GM19397 (cell line): Measurements from ENCODE around the gene CD40.

ENCODE experiments used
- ATAC-seq: cut with Tn5 transposase; IDR thresholded peaks from one replicate; pipeline ENCODE4 v1.9.1; 2021; ENCODE audit warnings: mild to moderate bottlenecking, moderate library complexity; ENCODE audit not compliant: unreplicated experiment

CD40 gene

DNA sequence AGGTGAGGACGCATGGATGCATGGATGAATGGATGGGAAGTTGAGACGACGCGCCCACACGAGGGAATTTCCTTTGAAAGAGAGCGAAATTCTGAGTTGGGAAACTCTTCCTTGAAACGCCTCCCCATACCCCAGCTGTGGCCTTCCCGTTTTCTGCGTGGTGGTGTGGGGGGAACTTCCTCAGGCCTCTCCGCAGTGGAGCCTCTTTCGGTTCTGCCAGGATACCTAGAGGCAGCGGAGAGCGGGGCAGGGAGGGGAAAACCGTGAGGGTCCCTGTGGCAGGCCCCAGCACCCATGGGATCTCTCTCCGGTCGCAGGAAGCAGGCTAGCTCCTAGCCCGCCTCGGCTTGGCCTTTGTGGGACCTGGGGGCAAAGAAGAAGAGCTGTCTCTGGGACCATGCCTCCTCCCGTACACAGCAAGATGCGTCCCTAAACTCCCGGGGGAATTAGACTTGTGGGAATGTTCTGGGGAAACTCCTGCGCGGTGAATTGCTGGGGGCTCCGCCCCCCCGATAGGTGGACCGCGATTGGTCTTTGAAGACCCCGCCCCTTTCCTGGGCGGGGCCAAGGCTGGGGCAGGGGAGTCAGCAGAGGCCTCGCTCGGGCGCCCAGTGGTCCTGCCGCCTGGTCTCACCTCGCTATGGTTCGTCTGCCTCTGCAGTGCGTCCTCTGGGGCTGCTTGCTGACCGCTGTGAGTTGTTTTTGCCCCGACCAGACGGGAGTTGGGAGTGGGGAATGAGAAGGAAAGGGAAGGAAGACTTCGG lies at the start of gene CD40:
CD40 (plus strand) TSS at position 611 of the 764 bp plus-strand sequence; CDS start at position 641, 30 bp downstream.
- peak; percentile 76 for ATAC-seq

DNA sequence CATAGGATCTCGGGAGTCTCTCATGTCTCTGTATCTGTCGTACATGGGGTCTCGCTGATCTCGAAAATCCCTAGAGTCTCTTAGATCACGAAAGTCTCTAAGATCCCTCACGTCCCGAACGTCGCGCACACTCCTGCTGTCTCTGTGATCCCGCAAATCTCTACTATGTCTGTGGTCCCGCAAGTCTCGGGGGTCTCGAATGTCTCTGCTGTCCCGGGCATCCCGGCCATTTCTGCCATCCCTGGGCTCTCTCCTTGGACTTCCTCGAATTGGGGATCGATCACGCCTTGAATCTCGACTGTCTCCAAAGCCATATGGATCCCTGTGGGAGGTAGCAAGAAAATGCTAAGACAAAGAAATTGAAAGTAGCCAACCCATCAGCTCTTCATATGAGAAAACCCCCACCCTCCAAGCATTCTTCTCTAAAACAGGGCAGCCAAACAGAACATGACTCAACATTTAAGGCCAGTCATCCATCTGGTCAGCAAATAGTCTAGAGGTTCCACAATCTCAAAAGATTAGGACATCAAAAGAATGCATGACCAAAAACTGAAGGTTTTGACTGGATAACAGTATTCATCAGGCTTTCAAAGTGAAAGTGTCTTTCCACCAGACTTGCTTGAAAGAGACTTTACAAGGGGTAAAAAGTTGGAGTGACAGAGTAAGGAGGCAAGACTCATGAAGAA lies 47.8 kb upstream of the CD40 start:
- ATAC-seq, result no peak

DNA sequence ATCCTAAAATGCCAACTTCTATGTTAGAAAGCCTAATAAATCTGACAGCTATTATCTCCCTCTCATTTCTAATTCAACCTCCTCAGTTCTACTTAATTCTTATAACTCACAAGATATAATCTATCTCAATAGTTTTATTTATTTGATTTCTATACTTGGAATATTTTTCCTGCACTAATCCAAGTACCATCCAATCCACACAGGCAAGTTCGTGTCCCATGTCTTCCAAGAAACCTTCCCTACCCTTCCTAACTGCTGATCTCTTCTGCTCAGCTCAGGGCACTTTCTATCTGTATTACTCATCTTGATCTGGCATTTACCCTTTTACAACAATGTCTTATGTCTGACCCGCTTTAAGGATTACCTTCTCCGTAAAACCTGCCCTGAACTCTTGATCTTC lies 46.5 kb upstream of the CD40 start:
- no peak for ATAC-seq

DNA sequence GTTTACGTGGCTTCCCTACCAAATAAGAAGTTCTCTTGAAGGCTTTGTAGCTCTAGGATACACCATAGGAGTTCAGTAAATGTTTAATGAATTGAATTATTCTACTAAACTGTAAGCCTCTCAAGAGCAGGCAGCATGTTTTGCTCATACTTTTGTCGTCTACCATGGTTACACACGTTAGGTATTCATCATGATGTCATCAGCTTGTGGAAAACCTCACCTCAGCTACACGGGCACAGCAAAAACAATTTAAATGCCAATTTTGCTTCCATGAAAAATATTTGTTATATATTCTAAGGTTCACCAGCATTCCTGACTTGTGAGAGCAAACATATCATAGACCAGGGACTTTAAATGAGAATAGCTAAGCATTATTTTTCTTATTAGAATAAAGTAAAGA lies 45.1 kb upstream of the CD40 start:
- no peak for ATAC-seq

DNA sequence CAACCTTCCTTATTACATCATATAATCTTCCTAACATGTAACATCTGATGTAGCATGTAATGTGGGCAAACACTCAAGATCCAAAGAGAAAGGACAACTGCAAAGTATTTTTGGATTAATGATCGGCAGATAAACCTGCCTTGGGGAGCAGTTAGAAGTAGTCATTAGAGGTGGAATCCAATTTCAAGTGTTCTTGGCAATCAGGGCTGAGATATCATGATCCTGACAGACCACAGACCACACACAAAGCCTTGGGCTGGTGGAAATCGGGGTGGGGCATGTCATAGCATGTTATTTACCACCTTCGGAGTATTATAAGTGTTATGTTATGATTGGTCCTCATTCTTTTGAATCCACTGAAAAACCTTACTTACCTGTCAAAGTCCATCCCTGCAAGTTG lies 44.7 kb upstream of the CD40 start:
- ATAC-seq, result no peak

DNA sequence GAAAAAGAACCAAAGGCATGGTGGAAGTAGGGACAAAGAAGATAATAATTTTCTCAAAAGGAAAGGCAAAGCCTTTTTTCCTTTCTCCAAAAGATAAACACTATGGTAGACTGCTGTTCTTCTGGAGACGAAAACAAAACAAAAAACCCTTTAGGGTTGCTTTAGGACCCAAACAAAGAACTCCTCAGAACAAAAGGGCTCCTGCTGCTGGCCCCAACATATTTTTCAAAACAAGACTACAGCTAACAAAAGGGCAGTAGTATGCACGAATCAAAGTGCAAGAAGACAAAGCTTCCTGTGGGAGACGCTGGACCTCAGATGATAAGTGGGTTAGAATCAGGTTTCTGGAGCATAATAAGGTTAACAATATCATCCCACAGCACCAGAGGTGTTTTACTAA lies 44.1 kb upstream of the CD40 start:
- ATAC-seq, result no peak

DNA sequence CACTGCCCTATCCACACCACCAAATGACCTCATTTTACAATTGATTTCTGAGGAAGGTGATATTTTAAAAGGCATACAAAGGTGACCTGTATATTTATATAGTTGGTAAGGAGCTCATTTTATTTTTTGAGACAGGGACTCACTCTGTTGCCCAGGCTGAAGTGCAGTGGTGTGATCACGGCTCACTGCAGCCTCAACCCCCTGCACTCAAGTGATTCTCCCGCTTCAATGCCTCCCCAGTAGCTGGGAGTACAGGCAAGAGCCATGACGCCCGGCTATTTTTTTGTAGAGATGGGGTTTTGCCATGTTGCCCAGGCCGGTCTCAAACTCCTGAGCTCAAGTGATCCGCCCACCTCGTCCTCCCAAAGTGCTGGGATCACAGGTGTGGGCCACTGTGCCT lies 41.3 kb upstream of the CD40 start:
- no peak for ATAC-seq

DNA sequence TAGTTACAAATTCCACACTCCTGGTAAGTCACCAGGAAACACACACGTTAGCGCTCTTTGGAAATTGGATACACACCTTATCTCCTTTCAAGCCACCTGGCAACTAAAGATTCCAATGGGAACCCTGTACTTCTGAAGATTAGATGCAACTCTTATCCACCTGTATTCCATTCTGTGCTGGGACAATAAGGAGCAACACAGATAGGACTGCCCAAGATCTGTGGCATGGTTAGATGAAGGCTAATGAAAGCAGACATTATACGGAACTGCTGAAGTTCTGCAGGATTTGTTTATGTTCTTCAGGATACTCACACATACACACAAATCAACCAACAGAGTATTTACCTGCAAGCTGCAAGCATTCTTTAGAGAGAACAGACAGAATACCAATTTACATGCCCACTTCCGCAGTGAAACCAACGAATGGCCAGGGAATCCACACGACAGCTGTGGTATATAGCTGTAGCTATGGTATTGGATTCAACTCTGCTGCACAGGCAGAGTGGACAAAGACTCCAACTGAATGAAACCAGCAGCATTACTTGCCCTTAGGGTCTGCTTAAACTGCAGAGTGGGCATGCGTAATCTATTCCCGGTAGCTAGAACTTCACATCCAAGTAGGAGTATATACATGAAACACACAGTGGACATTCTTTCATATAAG lies 40.3 kb upstream of the CD40 start:
- no peak for ATAC-seq

DNA sequence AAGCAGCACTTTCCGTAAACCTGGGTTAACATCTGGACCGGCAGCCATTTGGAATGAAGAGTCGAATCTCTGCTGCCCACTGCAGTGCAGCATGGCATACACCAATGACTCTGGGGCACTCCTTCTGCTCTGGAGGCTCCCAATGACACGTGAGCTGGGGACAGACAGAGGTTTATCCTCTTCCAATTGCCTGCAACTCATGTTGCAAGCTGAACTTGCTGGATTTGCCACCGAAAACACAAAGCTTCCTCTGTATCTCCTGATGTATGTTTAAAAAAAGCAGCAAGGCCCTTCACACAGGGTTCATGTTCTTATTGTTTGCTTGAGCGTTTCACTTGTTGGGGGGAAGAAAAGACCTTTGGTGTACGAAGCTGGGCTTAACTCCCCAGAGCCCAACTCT lies 39.2 kb upstream of the CD40 start:
- ATAC-seq, result no peak

DNA sequence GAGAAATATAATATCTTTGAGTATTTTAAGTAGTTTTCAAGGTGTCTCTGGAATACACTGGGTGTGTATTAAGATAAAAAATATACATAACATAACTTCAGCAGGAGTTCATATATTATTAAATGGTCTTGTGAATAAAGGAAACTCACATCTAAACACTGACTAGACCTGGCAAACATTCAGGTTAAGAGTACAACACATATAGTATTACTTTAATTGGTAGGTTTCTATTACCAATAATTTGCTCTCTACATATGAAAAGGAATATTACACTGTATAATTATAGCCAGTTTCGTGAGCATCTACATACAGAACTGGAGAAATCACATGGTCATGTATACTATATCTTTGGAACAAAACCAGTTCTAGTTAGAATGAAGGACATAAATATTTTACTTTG lies 37.0 kb upstream of the CD40 start:
- ATAC-seq, result no peak

DNA sequence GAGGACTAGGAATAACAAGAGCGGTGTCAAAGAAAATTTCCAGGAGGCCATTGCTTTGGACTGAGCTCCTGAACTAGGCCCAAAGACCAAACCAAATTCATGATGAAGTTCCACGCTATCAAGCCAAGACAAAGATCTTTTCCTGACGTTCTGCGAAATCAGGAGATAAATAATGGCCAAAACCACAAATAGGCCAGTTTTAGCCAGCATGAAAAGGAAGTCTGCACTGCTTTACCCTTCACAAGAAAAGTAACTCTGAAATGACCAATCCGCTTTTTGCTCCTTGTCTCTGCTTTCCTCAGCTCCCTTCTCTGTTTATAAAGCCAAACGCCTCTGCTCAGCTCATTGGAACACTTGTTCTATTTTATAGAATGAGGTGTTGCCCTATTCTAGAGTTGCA lies 35.0 kb upstream of the CD40 start:
- ATAC-seq, result no peak

DNA sequence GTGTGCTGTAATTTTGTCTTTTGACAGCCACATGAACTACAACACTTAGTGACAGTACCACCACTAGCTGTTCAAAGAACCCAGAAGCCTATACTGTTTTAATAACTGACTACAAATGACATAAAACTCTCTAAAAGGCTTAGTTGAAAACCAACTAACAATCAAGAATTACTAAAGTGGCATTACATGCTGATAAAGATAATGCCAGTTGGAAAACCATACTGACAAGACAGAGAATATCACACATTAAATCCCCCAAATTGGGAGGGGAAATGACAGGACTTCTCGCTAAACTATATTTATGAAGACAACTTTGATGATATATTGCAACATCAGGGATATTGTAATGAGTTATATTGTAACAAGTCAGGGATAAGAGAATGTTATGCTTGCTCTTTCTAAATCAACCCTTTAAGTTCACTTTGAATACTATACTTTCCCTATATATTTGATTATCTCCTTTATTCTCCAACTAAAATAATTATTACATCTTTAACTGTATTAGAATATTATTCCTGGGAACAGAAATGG lies 34.5 kb upstream of the CD40 start:
- ATAC-seq, result no peak

DNA sequence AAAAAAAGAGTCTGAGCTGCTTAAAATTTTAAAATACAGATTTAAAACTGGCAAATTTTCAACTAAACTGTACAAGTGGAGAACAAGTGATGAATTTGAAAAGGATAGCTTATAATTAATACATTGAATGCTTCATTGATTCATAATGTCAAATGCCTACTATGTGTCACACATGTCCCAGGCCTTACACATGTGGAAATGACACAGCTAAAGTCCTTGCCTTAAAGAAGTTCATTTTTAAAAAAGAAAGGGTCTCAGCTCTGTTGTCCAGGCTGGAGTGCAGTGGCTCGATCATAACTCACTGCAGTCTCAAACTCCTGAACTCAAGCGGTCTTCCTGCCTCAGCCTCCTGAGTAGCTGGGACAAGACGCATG lies 33.3 kb upstream of the CD40 start:
- ATAC-seq, result no peak

DNA sequence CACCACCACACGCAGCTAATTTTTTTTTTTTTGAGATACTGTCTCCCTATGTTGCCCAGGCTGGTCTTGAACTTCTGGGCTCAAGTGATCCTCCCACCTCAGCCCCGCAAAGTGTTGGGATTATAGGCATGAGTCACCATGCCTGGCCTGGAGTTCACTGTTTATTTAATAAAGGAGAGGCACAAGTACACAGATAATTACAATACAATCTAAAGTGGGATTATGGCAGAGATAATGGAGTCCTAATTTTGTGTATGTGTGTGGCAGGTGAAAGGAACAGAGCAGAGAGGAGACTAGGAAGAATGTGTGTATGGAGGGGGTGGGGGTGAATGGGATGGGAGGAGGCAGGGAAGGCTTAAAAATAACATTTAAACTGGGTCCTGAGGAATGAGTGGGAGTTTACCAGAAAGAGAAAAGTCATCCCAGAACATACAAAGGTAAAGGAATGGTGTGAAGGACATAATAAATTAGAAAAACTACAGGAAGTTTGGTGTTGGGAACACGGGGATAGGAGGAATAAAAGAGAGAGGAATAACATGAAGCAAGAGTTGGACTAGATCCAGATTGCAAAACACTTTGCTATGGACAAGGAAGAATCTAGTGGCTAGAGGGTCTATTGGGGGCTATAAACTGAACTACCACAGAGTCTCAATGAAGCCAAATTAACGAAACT lies 32.8 kb upstream of the CD40 start:
- ATAC-seq, result no peak

DNA sequence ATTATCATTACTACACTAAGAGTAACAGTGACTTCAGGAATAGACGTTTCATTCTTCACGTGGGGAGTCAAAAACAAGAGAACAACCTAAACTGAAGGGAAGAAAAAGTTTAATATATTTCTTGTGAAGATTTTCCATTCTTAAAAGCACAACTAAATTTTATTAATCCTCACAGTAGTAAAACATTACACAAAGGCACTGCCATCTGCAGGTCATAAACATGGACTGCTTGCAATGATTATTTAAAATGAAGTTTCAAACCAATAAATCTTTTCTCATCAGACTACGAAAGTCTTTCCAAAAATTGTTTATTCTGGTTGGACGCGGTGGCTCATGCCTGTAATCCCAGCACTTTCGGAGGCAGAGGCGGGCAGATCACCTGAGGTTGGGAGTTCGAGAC lies 31.0 kb upstream of the CD40 start:
- no peak for ATAC-seq

DNA sequence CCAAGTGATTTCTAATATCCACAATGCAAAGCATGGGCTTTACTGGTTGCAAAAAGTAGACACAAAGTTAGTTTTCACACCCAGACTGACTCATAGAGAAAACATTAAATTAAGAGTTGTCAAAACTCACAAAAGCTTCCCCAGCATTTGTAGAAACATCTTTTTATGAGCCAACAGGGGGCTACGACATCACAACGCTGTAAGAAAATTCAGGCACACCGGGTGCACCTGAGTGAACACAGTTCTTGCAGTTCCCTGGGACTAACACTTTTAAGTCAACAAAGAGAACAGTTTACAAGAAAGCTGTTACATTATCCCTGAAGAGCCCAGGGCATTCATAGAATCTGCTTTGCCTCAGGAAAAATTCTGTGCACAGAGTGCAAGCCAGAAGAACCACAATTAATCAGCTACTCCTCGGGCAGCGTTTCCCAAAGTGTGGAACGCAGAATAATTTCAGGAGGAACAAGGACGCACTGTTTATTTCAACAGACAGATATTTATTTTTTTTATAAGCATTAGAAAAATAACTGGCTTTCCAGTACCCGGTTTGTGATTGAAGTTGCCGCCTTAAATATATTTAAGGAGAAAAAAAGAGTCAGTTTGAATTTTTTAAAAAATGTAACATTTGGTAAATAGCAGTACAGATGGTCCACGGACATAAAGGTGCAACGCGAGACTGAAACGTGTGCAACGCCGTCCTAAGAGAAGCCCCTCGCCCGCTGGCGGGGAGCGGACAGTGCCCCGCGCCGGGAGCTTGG lies 29.5 kb upstream of the CD40 start:
- ATAC-seq, result no peak

DNA sequence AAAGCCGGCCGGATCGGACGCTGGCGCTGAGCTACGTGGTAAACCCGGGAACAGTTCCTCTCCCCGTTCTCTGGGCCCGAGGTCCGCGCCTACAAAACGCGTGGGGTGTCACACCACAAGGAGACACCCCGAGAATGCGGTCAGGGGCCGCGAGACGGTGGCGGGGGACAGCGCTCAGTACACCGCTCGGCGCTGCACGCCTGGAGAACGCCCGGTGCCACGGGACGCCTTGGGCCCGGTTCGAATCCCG lies 29.0 kb upstream of the CD40 start:
- ATAC-seq, result peak; percentile 27

DNA sequence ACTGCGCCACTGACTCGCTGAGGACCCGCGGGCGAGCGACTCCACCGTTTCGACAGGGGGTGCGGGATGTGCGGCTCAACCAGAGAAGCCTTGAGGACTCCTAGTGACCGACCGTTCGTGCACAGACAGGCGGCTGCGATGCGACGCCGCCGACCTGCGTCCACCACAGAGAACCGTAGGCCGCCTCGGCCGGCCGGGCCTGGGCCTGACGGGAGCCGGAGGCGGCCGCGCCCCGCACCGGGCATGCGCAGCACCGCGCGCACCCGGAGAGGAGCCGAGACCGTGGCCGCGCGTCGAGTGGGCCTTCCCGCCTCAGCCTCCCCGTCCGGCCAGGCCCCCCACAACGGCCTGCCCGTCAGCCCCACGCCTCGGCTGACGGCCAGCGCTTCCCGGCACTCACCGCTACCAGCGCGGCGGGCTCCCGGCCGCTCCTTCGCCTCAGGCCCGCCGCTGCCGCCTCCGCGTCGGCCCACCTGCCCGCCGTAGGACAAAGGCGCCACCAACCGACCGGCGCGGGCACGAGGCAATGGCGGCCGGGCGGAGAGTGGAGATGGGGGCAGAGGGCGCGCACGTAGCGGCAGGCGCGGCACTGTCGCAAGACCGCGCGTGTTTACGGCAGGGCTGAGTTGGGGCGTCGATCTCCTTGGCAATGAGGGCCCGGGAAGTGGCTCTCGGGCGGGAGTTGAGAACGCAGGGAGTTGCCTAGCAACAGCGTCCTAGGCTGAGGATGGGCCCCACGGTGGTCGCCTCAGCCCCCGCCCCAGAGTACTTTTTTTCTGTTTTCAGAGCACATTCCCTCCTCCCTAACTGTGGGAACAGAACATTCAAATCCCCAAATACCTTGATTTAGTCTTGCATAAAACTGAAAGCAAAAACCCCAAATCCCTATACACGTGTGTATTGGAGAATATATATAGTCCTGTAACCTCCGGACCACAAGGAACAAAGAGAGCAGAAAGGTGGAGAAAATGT lies 28.4 kb upstream of the CD40 start, which contains the start of gene NCOA5:
NCOA5 (minus strand) TSS at position 546 of the 972 bp plus-strand sequence. CDS start 10,538 bp downstream, outside the sequence.
- peak; percentile 90 for ATAC-seq
